Effector memory CD4-positive, alpha-beta T cell (primary cell): ENCODE measurements around the gene BTG4.

ENCODE experiments used
- DNase-seq, 3 donors: peaks; one replicate each; pipeline ENCODE4 v3.0.0-alpha.2; 2020
- H3K27ac ChIP-seq: 2 replicates; pipeline ENCODE4 v1.7.0; 2013; ENCODE audit warnings: mild to moderate bottlenecking, low read length, moderate library complexity; ENCODE audit not compliant: insufficient read depth, poor library complexity, severe bottlenecking
- H3K27me3 ChIP-seq: replicated peaks from 2 replicates; pipeline ENCODE4 v1.7.0; 2013; ENCODE audit warnings: mild to moderate bottlenecking, low read length; ENCODE audit not compliant: insufficient read depth, control insufficient read depth, poor library complexity, severe bottlenecking
- H3K36me3 ChIP-seq: 2 replicates; pipeline ENCODE4 v1.7.0; 2013; ENCODE audit warnings: mild to moderate bottlenecking, low read length, moderate library complexity; ENCODE audit not compliant: control insufficient read depth, insufficient read depth
- H3K4me1 ChIP-seq: 2 replicates; pipeline ENCODE4 v1.7.0; 2013; ENCODE audit warnings: low read length, mild to moderate bottlenecking; ENCODE audit not compliant: control insufficient read depth, insufficient read depth, poor library complexity, severe bottlenecking
- H3K4me3 ChIP-seq: 2 replicates; pipeline ENCODE4 v1.7.0; 2013; ENCODE audit warnings: low read length, low read depth, mild to moderate bottlenecking; ENCODE audit not compliant: insufficient read depth, poor library complexity, severe bottlenecking
- H3K9me3 ChIP-seq: 2 replicates; pipeline ENCODE4 v1.7.0; 2013; ENCODE audit warnings: mild to moderate bottlenecking, low read length, moderate library complexity; ENCODE audit not compliant: control insufficient read depth

Gene BTG4

GRCh38 chr11:111457731-111458368 lies 54.3 kb downstream of the BTG4 start:
- no peak for DNase-seq
- no peak overlapping the region for H3K27ac ChIP-seq
- H3K9me3 ChIP-seq, result no peaks in the 10 kb centered on the region
- H3K27me3 ChIP-seq, result no peaks in the 10 kb centered on the region
- H3K4me1 ChIP-seq, result no peaks in the 10 kb centered on the region
- H3K36me3 ChIP-seq, result no peaks in the 10 kb centered on the region
- H3K4me3 ChIP-seq, result no peak overlapping the region

- DNase-seq, result no peak
- Histone ChIP-seq H3K27me3 (no peaks in the 10 kb centered on the region), H3K9me3 (no peaks in the 10 kb centered on the region), H3K4me3 (no peak overlapping the region), H3K4me1 (no peaks in the 10 kb centered on the region), H3K27ac (no peak overlapping the region), H3K36me3 (no peaks in the 10 kb centered on the region)
Measured at GRCh38 chr11:111456859-111457730, 55.1 kb downstream of the BTG4 start.

GRCh38 chr11:111456086-111456858 lies 55.9 kb downstream of the BTG4 start:
- H3K9me3 ChIP-seq, result no peaks in the 10 kb centered on the region
- H3K36me3 ChIP-seq, result no peaks in the 10 kb centered on the region
- no peak for DNase-seq
- H3K4me1 ChIP-seq, result no peaks in the 10 kb centered on the region
- H3K27me3 ChIP-seq, result no peaks in the 10 kb centered on the region
- no peak overlapping the region for H3K27ac ChIP-seq
- no peak overlapping the region for H3K4me3 ChIP-seq

- H3K27me3 ChIP-seq, result no peaks in the 10 kb centered on the region
- DNase-seq, result no peak
- H3K27ac ChIP-seq, result no peak overlapping the region
- no peaks in the 10 kb centered on the region for H3K9me3 ChIP-seq
- H3K36me3 ChIP-seq, result no peaks in the 10 kb centered on the region
- H3K4me3 ChIP-seq, result no peak overlapping the region
- no peaks in the 10 kb centered on the region for H3K4me1 ChIP-seq
Measured at GRCh38 chr11:111455291-111456085, 56.7 kb downstream of the BTG4 start.

- no peaks in the 10 kb centered on the region for H3K9me3 ChIP-seq
- H3K27ac ChIP-seq, result no peak overlapping the region
- no peaks in the 10 kb centered on the region for H3K36me3 ChIP-seq
- no peak overlapping the region for H3K4me3 ChIP-seq
- no peak for DNase-seq
- no peaks in the 10 kb centered on the region for H3K4me1 ChIP-seq
- no peaks in the 10 kb centered on the region for H3K27me3 ChIP-seq
Measured at GRCh38 chr11:111454561-111455192, 57.5 kb downstream of the BTG4 start.

- no peaks in the 10 kb centered on the region for H3K27me3 ChIP-seq
- H3K36me3 ChIP-seq, result no peaks in the 10 kb centered on the region
- H3K27ac ChIP-seq, result no peak overlapping the region
- no peak overlapping the region for H3K4me3 ChIP-seq
- no peaks in the 10 kb centered on the region for H3K4me1 ChIP-seq
- no peak for DNase-seq
- H3K9me3 ChIP-seq, result no peaks in the 10 kb centered on the region
Measured at GRCh38 chr11:111452817-111453552, 59.2 kb downstream of the BTG4 start.

GRCh38 chr11:111452146-111452545 lies 60.0 kb downstream of the BTG4 start:
- no peak for DNase-seq

GRCh38 chr11:111450480-111451320 lies 61.5 kb downstream of the BTG4 start:
- no peak for DNase-seq
- Histone ChIP-seq H3K4me3 (no peak overlapping the region), H3K36me3 (no peaks in the 10 kb centered on the region)

More at GRCh38 chr11:111452146-111452545, 60.0 kb downstream of the BTG4 start:
- Histone ChIP-seq H3K4me3 (no peak overlapping the region), H3K4me1 (no peaks in the 10 kb centered on the region), H3K36me3 (no peaks in the 10 kb centered on the region), H3K27me3 (no peaks in the 10 kb centered on the region), H3K9me3 (no peaks in the 10 kb centered on the region), H3K27ac (no peak overlapping the region)

More at GRCh38 chr11:111450480-111451320, 61.5 kb downstream of the BTG4 start:
- no peaks in the 10 kb centered on the region for H3K9me3 ChIP-seq
- no peak overlapping the region for H3K27ac ChIP-seq
- peaks cover 6% of the 10 kb centered on the region for H3K4me1 ChIP-seq
- H3K27me3 ChIP-seq, result no peaks in the 10 kb centered on the region
